Spleen (tissue), 11 donors: ENCODE results near the gene SIX5. TPM values are rescaled to one million over a fixed set of nuclear protein-coding genes. Genes with fewer than 3 reads are reported as not detected.

Experiments
- DNase-seq: peaks from one replicate; pipeline ENCODE4 v3.0.0-alpha.2; 2020
- H3K27ac ChIP-seq, 8 donors: fragments of 200-600 bp; sonication (generic) in 7 of 8; 1 replicate in 4 of 8; 2 replicates in 4 of 8; pipeline versions ENCODE4 v1.5.0 to v1.8.0; 2016 to 2021; ENCODE audit warnings: inconsistent platforms in 4 of 8, mild to moderate bottlenecking in 4 of 8, moderate library complexity in 1 of 8
- H3K27me3 ChIP-seq, 7 donors: fragments of 200-600 bp; sonication (generic) in 6 of 7; replicated peaks in 1 of 7; 1 replicate in 4 of 7; 2 replicates in 3 of 7; pipeline versions ENCODE4 v1.5.0 to v1.8.0; 2016 to 2021; ENCODE audit warnings: inconsistent platforms in 3 of 7, mild to moderate bottlenecking in 1 of 7
- H3K36me3 ChIP-seq, 6 donors: fragments of 200-600 bp; sonication (generic) in 5 of 6; 1 replicate in 4 of 6; 2 replicates in 2 of 6; pipeline versions ENCODE4 v1.5.0 to v1.8.0; 2016 to 2021; ENCODE audit warnings: inconsistent platforms in 2 of 6
- H3K4me1 ChIP-seq, 6 donors: fragments of 200-600 bp; sonication (generic) in 5 of 6; 1 replicate in 3 of 6; 2 replicates in 3 of 6; pipeline versions ENCODE4 v1.5.0 to v1.8.0; 2016 to 2021; ENCODE audit warnings: inconsistent platforms in 3 of 6
- H3K4me3 ChIP-seq, 8 donors: fragments of 200-600 bp; sonication (generic) in 7 of 8; 1 replicate in 4 of 8; 2 replicates in 4 of 8; pipeline versions ENCODE4 v1.5.0 to v1.8.0; 2016 to 2021; ENCODE audit warnings: inconsistent platforms in 4 of 8, mild to moderate bottlenecking in 4 of 8, moderate library complexity in 2 of 8
- H3K9me3 ChIP-seq, 8 donors: fragments of 200-600 bp; sonication (generic) in 7 of 8; 1 replicate in 4 of 8; 2 replicates in 4 of 8; pipeline versions ENCODE4 v1.5.0 to v1.8.0; 2016 to 2021; ENCODE audit warnings: inconsistent platforms in 4 of 8
- POLR2AphosphoS5 ChIP-seq, 3 donors: sonication (generic); formaldehyde crosslinking; IDR thresholded peaks; one replicate each; pipeline ENCODE4 v1.5.1; 2017; ENCODE audit warnings: antibody characterized with exemption in 3 of 3
- WGBS, 5 donors: extraction: QIAGEN DNeasy Blood & Tissue Kit in 3 of 5; methylation state at CpG; one replicate each; pipeline versions ENCODE4 v1.1.5 to v1.1.7; 2013 to 2018; 5-methylcytosine and 5-hydroxymethylcytosine counted together
- intact Hi-C: fragments of 100-400 bp; cut with DNase I; formaldehyde crosslinking; loops from one replicate; pipeline ENCODE4 v1.15.0; 2023; ENCODE audit warnings: low total_unique reads
- polyA plus RNA-seq, 3 donors: library from polyadenylated mRNA; stranded (reverse); fragments of 200-250 nt; gene quantifications; one replicate each; pipeline ENCODE4 v1.2.1, GENCODE V29; 2013
- total RNA-seq, 7 donors: library from RNA; depleted of rRNA in 3 of 7; stranded (reverse); fragments of >200 nt in 3 of 7; fragmentation: NEBNext Ultra II Directional in 4 of 7; extraction: Animal tissue kit (Norgen Biotek cat#: 25700) in 4 of 7; gene quantifications; one replicate each; pipeline versions ENCODE4 v1.1.0 to v1.2.1, GENCODE V29; 2016 to 2021
- TF ChIP-seq, protein P1 (sequence below), 11 experiments: fragments of 200-600 bp in 7 of 11; fragments of 450-650 bp in 4 of 11; sonication (generic) in 4 of 11; IDR thresholded peaks in 8 of 11; conservative IDR thresholded peaks in 3 of 11; 1 replicate in 7 of 11; 2 replicates in 4 of 11; pipeline versions ENCODE4 v1.4.0 to v1.8.0; 2016 to 2021; ENCODE audit warnings: antibody characterized with exemption in 11 of 11, inconsistent platforms in 4 of 11, mild to moderate bottlenecking in 1 of 11
- donor health status: healthy with polysubstance abuse.
- donor health status: DM: no; HTN: no; CAD: no; lungs with moderate emphysema.
- donor health status: DM: no; HTN: no; CAD: no.
- donor health status: Bipolar disorder and iron deficiency.
- donor health status: healthy.
- donor health status: DM: no; HTN: no; CAD: no.
- donor health status: DM: yes; HTN: yes; CAD: no.

The SIX5 gene
- total and polyA plus RNA-seq, 10 donors = 4.4 to 13.2 (median 8.1) TPM

- 91 to 98% (median 96%) methylated on average over 3 of the region's 3 CpGs for WGBS, 5 donors
- no peak overlapping the region for H3K4me3 ChIP-seq
- peaks cover 0 to 47% (median 23%) of the 10 kb centered on the region in 6 donors for H3K36me3 ChIP-seq
- H3K4me1 ChIP-seq = peaks cover 6 to 52% (median 30%) of the 10 kb centered on the region in 6 donors
- TF ChIP-seq, protein P1, sequence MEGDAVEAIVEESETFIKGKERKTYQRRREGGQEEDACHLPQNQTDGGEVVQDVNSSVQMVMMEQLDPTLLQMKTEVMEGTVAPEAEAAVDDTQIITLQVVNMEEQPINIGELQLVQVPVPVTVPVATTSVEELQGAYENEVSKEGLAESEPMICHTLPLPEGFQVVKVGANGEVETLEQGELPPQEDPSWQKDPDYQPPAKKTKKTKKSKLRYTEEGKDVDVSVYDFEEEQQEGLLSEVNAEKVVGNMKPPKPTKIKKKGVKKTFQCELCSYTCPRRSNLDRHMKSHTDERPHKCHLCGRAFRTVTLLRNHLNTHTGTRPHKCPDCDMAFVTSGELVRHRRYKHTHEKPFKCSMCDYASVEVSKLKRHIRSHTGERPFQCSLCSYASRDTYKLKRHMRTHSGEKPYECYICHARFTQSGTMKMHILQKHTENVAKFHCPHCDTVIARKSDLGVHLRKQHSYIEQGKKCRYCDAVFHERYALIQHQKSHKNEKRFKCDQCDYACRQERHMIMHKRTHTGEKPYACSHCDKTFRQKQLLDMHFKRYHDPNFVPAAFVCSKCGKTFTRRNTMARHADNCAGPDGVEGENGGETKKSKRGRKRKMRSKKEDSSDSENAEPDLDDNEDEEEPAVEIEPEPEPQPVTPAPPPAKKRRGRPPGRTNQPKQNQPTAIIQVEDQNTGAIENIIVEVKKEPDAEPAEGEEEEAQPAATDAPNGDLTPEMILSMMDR (IDR thresholded peaks at IDR 0.05 in 8 of 11, conservative IDR thresholded peaks at IDR 0.05 in 3 of 11) = no peak
- no peak for TF ChIP-seq POLR2AphosphoS5 (IDR thresholded peaks at IDR 0.05)
- H3K27ac ChIP-seq = no peak overlapping the region
- DNase-seq = no peak
- no peaks in the 10 kb centered on the region for H3K9me3 ChIP-seq
- intact Hi-C loops = no loop called here
- no peaks in the 10 kb centered on the region for H3K27me3 ChIP-seq
Measured at GRCh38 chr19:45715139-45715538, 53.9 kb downstream of the SIX5 start.

Other genes with a start within 250 kb of the SIX5 start
- gene OPA3, start 184.4 kb downstream of the SIX5 start, total RNA-seq = 10 to 100 TPM; 13.6 to 18.4 (median 16.7) TPM
- gene OPA3, start 184.4 kb downstream of the SIX5 start, polyA plus RNA-seq = 1 to 10 TPM; 2.8 to 7.7 (median 3.0) TPM
- 1 to 10 TPM; 2.6 to 5.6 (median 4.2) TPM for gene GPR4, start 167.0 kb downstream of the SIX5 start, total RNA-seq
- 1 to 10 TPM in 2 of 3 donors, under 1 TPM in 1; 0.33 to 2.1 (median 1.2) TPM for gene GPR4, start 167.0 kb downstream of the SIX5 start, polyA plus RNA-seq
- gene EML2, start 129.9 kb downstream of the SIX5 start, total RNA-seq = 10 to 100 TPM; 30.8 to 60.6 (median 50.6) TPM
- 10 to 100 TPM; 27.1 to 39.9 (median 34.8) TPM for gene EML2, start 129.9 kb downstream of the SIX5 start, polyA plus RNA-seq
- gene GIPR, start 101.0 kb downstream of the SIX5 start, total RNA-seq = 1 to 10 TPM; 1.7 to 7.5 (median 3.7) TPM
- 1 to 10 TPM in 1 of 3 donors, under 1 TPM in 2; 0.49 to 1.7 (median 0.83) TPM for gene GIPR, start 101.0 kb downstream of the SIX5 start, polyA plus RNA-seq
- gene SNRPD2, start 77.3 kb downstream of the SIX5 start, total RNA-seq = 100 to 1,000 TPM; 117 to 280 (median 200) TPM
- 100 to 1,000 TPM; 368 to 587 (median 432) TPM for gene SNRPD2, start 77.3 kb downstream of the SIX5 start, polyA plus RNA-seq
- gene QPCTL, start 76.6 kb downstream of the SIX5 start, total RNA-seq = 10 to 100 TPM in 2 of 7 donors, 1 to 10 TPM in 5; 5.0 to 10.7 (median 8.8) TPM
- 10 to 100 TPM in 2 of 3 donors, 1 to 10 TPM in 1; 9.5 to 10.7 (median 10.2) TPM for gene QPCTL, start 76.6 kb downstream of the SIX5 start, polyA plus RNA-seq
- gene FBXO46, start 38.4 kb downstream of the SIX5 start, total RNA-seq = 10 to 100 TPM; 12.8 to 28.1 (median 23.6) TPM
- 10 to 100 TPM in 2 of 3 donors, 1 to 10 TPM in 1; 8.8 to 14.4 (median 10.4) TPM for gene FBXO46, start 38.4 kb downstream of the SIX5 start, polyA plus RNA-seq
- not detected for gene MEIOSIN, start 35.8 kb downstream of the SIX5 start, total RNA-seq
- gene MEIOSIN, start 35.8 kb downstream of the SIX5 start, polyA plus RNA-seq = under 1 TPM in 1 of 3 donors, not detected in 2; 0.02 TPM
- 10 to 100 TPM; 22.2 to 54.6 (median 32.7) TPM for gene DMPK, start 13.2 kb upstream of the SIX5 start, total RNA-seq
- gene DMPK, start 13.2 kb upstream of the SIX5 start, polyA plus RNA-seq = 100 to 1,000 TPM in 1 of 3 donors, 10 to 100 TPM in 2; 17.9 to 147 (median 38.1) TPM
- gene DMWD, start 23.6 kb upstream of the SIX5 start, total RNA-seq = 10 to 100 TPM; 35.1 to 57.0 (median 48.4) TPM
- gene DMWD, start 23.6 kb upstream of the SIX5 start, polyA plus RNA-seq = 10 to 100 TPM in 1 of 3 donors, 1 to 10 TPM in 2; 6.4 to 36.1 (median 6.7) TPM
- gene RSPH6A, start 46.1 kb upstream of the SIX5 start, total RNA-seq = under 1 TPM in 3 of 7 donors, not detected in 4; 0.19 to 0.41 (median 0.33) TPM
- under 1 TPM in 1 of 3 donors, not detected in 2; 0.13 TPM for gene RSPH6A, start 46.1 kb upstream of the SIX5 start, polyA plus RNA-seq
- gene SYMPK, start 93.9 kb upstream of the SIX5 start, total RNA-seq = 100 to 1,000 TPM in 1 of 7 donors, 10 to 100 TPM in 6; 56.3 to 106 (median 75.1) TPM
- 100 to 1,000 TPM in 2 of 3 donors, 10 to 100 TPM in 1; 60.3 to 148 (median 147) TPM for gene SYMPK, start 93.9 kb upstream of the SIX5 start, polyA plus RNA-seq
- gene FOXA3, start 95.1 kb upstream of the SIX5 start, total RNA-seq = under 1 TPM in 1 of 7 donors, not detected in 6; 0.24 TPM
- gene FOXA3, start 95.1 kb upstream of the SIX5 start, polyA plus RNA-seq = under 1 TPM in 2 of 3 donors, not detected in 1; 0.09 to 0.16 TPM
- gene IRF2BP1, start 116.9 kb upstream of the SIX5 start, total RNA-seq = 10 to 100 TPM; 18.5 to 29.4 (median 23.3) TPM
- gene IRF2BP1, start 116.9 kb upstream of the SIX5 start, polyA plus RNA-seq = 10 to 100 TPM in 2 of 3 donors, 1 to 10 TPM in 1; 10.0 to 19.9 (median 10.6) TPM
- 10 to 100 TPM in 4 of 7 donors, 1 to 10 TPM in 3; 5.8 to 13.2 (median 11.0) TPM for gene MYPOP, start 133.4 kb upstream of the SIX5 start, total RNA-seq
- gene MYPOP, start 133.4 kb upstream of the SIX5 start, polyA plus RNA-seq = 1 to 10 TPM; 5.1 to 9.6 (median 9.3) TPM
- gene NANOS2, start 145.5 kb upstream of the SIX5 start, total RNA-seq = not detected
- gene NANOS2, start 145.5 kb upstream of the SIX5 start, polyA plus RNA-seq = not detected
- 10 to 100 TPM in 1 of 7 donors, 1 to 10 TPM in 6; 1.8 to 12.5 (median 5.4) TPM for gene NOVA2, start 204.6 kb upstream of the SIX5 start, total RNA-seq
- gene NOVA2, start 204.6 kb upstream of the SIX5 start, polyA plus RNA-seq = under 1 TPM; 0.42 to 0.77 (median 0.50) TPM
- 10 to 100 TPM in 4 of 7 donors, 1 to 10 TPM in 3; 5.0 to 22.7 (median 16.6) TPM for gene CCDC61, start 226.2 kb upstream of the SIX5 start, total RNA-seq
- gene CCDC61, start 226.2 kb upstream of the SIX5 start, polyA plus RNA-seq = 10 to 100 TPM; 15.1 to 24.6 (median 16.7) TPM